Activated CD8-positive, alpha-beta memory T cell treated with anti-CD3 and anti-CD28 coated beads for 36 hours (primary cell): Measurements from ENCODE around the gene DPY19L1. TPM values are rescaled to one million over a fixed set of nuclear protein-coding genes. Genes with fewer than 3 reads are reported as not detected.
"Not testable (repeated sequence)": the region's sequence is repeated elsewhere in the genome, so short reads cannot be mapped to it uniquely, and the experiment has no call there.

Source experiments
- CTCF ChIA-PET: fragments of 350-600 bp; sonication (Branson Sonifier 250); formaldehyde crosslinking; loops from one replicate; lab custom pipeline; 2021; ENCODE audit warnings: antibody characterized with exemption; lab: Charles Lee
- POLR2A ChIA-PET: fragments of 350-600 bp; sonication (Branson Sonifier 250); formaldehyde crosslinking; loops from one replicate; lab custom pipeline; 2021; ENCODE audit warnings: antibody characterized with exemption; lab: Charles Lee
- total RNA-seq, 2 experiments: library from RNA; stranded (reverse); gene quantifications; one replicate each; pipeline ENCODE4 v1.2.3, GENCODE V29; 2021

Gene DPY19L1
- total RNA-seq, 2 experiments from 2014 or later: 12.1 to 14.0 TPM

DNA sequence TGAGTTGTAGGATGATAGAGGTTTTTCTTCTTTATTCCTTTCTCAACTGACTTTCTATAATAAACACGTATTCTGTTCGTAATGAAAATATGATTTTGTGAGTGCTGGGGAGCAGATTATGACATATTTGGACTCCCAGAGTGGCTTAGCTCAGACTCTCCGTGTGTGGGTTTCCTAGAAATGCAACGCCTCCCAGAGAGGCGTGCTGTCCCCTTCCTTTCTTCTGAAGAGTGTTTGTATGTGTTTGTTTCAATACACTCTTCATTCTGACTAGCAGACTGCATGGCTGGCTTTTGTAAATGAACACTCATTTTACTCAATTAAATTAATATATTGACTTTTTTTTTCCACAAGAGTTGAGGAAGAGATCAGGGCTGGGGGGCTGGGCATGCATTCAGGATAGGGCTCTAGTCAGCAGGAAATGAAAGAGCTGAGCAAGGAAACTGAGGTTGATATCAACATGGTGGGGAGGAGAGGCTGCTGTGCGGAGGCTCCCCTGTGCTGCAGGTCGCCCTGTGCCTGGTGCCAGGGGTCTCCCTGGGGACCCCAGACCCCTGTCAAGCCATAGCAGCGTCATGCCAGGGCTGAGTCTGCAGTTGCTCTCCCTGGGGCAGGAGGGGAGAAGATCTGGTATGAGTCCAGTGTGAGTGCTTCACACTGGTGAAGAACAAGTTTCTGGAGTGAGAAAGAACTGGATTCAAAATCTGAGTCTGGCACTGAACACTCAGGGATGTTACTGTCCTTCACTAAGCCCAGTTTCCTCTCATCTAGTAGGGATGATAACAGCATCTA lies 158.1 kb downstream of the DPY19L1 start:
- CTCF ChIA-PET, POLR2A ChIA-PET: not testable (repeated sequence)

Other genes with a start within 250 kb of the DPY19L1 start
- not detected for gene TBX20, start 216.6 kb upstream of the DPY19L1 start, total RNA-seq